Tibial nerve (tissue), 4 donors: ENCODE data around the gene MEDAG.

Source experiments
- EP300 ChIP-seq, 2 donors: sonication (generic); formaldehyde crosslinking; IDR thresholded peaks; one replicate each; pipeline ENCODE4 v1.6.1; 2017; ENCODE audit warnings: antibody characterized with exemption in 2 of 2, mild to moderate bottlenecking in 1 of 2
- POLR2A ChIP-seq, 2 donors: fragments of 450-650 bp; IDR thresholded peaks; one replicate each; pipeline ENCODE4 v1.6.1; 2017; ENCODE audit warnings: antibody characterized with exemption in 2 of 2, mild to moderate bottlenecking in 2 of 2, moderate library complexity in 2 of 2
- TF ChIP-seq, protein P1 (sequence below), 5 experiments: fragments of 200-600 bp in 3 of 5; fragments of 450-650 bp in 2 of 5; sonication (generic) in 3 of 5; IDR thresholded peaks; one replicate each; pipeline ENCODE4 v1.5.1; 2016 to 2019; ENCODE audit warnings: antibody characterized with exemption in 5 of 5, mild to moderate bottlenecking in 3 of 5, moderate library complexity in 2 of 5

DNA sequence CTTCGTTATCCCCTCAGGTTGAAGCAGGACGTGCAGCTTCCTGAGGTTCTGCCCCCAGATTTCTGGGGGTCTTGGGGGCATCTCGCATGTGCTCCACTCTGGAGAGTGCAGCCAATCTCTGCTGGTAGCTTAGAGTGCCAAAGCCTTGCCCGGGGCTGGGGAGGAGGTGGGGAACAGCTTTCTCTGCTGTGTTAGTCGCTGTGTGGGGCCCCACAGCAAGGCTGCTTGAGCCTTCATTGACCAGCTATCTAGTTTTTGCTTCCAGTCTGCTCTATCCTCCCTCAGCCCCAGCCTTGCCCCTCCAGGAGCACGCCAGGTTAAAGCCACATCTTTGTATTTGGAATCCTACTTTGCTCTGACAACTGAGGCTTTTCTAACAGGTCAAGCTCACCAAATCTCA, 32.0 kb upstream of the MEDAG start:
- no peak for TF ChIP-seq POLR2A (IDR thresholded peaks at IDR 0.05)
- TF ChIP-seq, protein P1, sequence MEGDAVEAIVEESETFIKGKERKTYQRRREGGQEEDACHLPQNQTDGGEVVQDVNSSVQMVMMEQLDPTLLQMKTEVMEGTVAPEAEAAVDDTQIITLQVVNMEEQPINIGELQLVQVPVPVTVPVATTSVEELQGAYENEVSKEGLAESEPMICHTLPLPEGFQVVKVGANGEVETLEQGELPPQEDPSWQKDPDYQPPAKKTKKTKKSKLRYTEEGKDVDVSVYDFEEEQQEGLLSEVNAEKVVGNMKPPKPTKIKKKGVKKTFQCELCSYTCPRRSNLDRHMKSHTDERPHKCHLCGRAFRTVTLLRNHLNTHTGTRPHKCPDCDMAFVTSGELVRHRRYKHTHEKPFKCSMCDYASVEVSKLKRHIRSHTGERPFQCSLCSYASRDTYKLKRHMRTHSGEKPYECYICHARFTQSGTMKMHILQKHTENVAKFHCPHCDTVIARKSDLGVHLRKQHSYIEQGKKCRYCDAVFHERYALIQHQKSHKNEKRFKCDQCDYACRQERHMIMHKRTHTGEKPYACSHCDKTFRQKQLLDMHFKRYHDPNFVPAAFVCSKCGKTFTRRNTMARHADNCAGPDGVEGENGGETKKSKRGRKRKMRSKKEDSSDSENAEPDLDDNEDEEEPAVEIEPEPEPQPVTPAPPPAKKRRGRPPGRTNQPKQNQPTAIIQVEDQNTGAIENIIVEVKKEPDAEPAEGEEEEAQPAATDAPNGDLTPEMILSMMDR (IDR thresholded peaks at IDR 0.05) = no peak
- no peak for TF ChIP-seq EP300 (IDR thresholded peaks at IDR 0.05)
